Measurements from ENCODE around the gene CCDC146.

- TF ChIP-seq CTCF (IDR thresholded peaks at IDR 0.05), result no peak
- no peak for TF ChIP-seq POLR2A (IDR thresholded peaks at IDR 0.05)
These were observed 136.2 kb downstream of the CCDC146 start for GRCh38 chr7:77258593-77258992.
